K562 (cell line): ENCODE data around the gene DDAH2. TPM values are rescaled to one million over a fixed set of nuclear protein-coding genes. Genes with fewer than 3 reads are reported as not detected.

Experiments used
- ATAC-seq: fragments of 200-7000 bp; cut with Tn5 transposase; 3 replicates; pipeline ENCODE4 v1.9.1; 2020; ENCODE audit warnings: moderate library complexity
- BruUV-seq: library from RNA; stranded (reverse); fragments of 400-500 nt; replicated peaks from 2 replicates; lab custom pipeline; 2021; lab: Mats Ljungman, UMichigan
- CTCF ChIA-PET: fragments of 300-600 bp; formaldehyde crosslinking; extraction: SDS; loops from one replicate; lab custom pipeline; 2021; ENCODE audit warnings: low intra/inter-chr PET ratio; lab: Yijun Ruan, JAX
- POLR2A ChIA-PET: fragments of 300-600, 350-650 bp; sonication (Branson Sonifier 250); formaldehyde crosslinking; extraction: SDS; loops from one replicate; lab custom pipeline; 2021; ENCODE audit warnings: antibody characterized with exemption, inconsistent platforms; lab: Yijun Ruan, JAX
- DNase-seq, 4 experiments: peaks; one replicate each; pipeline versions ENCODE4 v3.0.0 to v3.0.0-alpha.2; 2011 to 2018; ENCODE audit warnings: low spot score in 3 of 4, mixed read lengths in 3 of 4; ENCODE audit errors: extremely low read depth in 1 of 4
- FAIRE-seq: peaks from 2 replicates; lab custom pipeline; 2011; peaks lifted over from hg19 to GRCh38; lab: Jason Lieb, UNC
- H2AFZ ChIP-seq: 2 replicates; pipeline ENCODE4 v1.6.0; 2011; ENCODE audit warnings: low read depth, low read length, control low read depth, inconsistent platforms
- H3K27ac ChIP-seq: fragments of 200-600 bp; 3 replicates; pipeline ENCODE4 v1.8.0; 2011; ENCODE audit warnings: low read depth, mild to moderate bottlenecking, control low read depth, inconsistent platforms, low read length, moderate library complexity, mixed read lengths; ENCODE audit errors: extremely low read depth
- H3K27me3 ChIP-seq, 2 experiments: fragments of 300-600 bp in 1 of 2; 2 replicates in 1 of 2; 3 replicates in 1 of 2; pipeline versions ENCODE4 v1.6.0 to v1.8.0; 2011; ENCODE audit warnings: inconsistent platforms in 2 of 2, low read length in 2 of 2, mild to moderate bottlenecking in 1 of 2, mixed read lengths in 1 of 2, moderate library complexity in 1 of 2; ENCODE audit not compliant: control insufficient read depth in 2 of 2, insufficient read depth in 2 of 2
- H3K36me3 ChIP-seq: fragments of 300-600 bp; 3 replicates; pipeline ENCODE4 v1.8.0; 2011; ENCODE audit warnings: mild to moderate bottlenecking, low read length, inconsistent platforms; ENCODE audit not compliant: control insufficient read depth, insufficient read depth
- H3K4me1 ChIP-seq, 2 experiments: fragments of 200-600 bp in 1 of 2; replicated peaks in 1 of 2; 2 replicates in 1 of 2; 3 replicates in 1 of 2; pipeline versions ENCODE4 v1.5.1 to v1.8.0; 2011; ENCODE audit warnings: inconsistent platforms in 2 of 2, low read length in 2 of 2, mild to moderate bottlenecking in 1 of 2, mixed read lengths in 1 of 2, moderate library complexity in 1 of 2; ENCODE audit not compliant: control insufficient read depth in 2 of 2, insufficient read depth in 2 of 2
- H3K4me2 ChIP-seq: 2 replicates; pipeline ENCODE4 v1.6.1; 2011; ENCODE audit warnings: low read length, control low read depth, inconsistent platforms, mixed read lengths; ENCODE audit not compliant: insufficient read depth
- H3K4me3 ChIP-seq: fragments of 200-600 bp; sonication (generic), shearing (Covaris generic); 2 replicates; pipeline ENCODE4 v1.5.1; 2016; ENCODE audit warnings: control low read depth, inconsistent platforms
- H3K79me2 ChIP-seq: fragments of 200-600 bp; 3 replicates; pipeline ENCODE4 v1.8.0; 2011; ENCODE audit warnings: low read length, inconsistent platforms; ENCODE audit not compliant: control insufficient read depth, insufficient read depth
- H3K9ac ChIP-seq, 2 experiments: 2 replicates each; pipeline versions ENCODE4 v1.6.0 to v1.6.1; 2011; ENCODE audit warnings: low read depth in 2 of 2, low read length in 2 of 2, control low read depth in 1 of 2, inconsistent platforms in 1 of 2, mild to moderate bottlenecking in 1 of 2, mixed read lengths in 1 of 2; ENCODE audit not compliant: insufficient read depth in 1 of 2
- H3K9me1 ChIP-seq: one replicate; pipeline ENCODE4 v1.6.0; 2011; ENCODE audit warnings: inconsistent platforms, mild to moderate bottlenecking, low read length, moderate library complexity; ENCODE audit not compliant: control insufficient read depth, insufficient read depth
- H3K9me3 ChIP-seq: replicated peaks from 2 replicates; pipeline ENCODE4 v1.5.1; 2011; ENCODE audit warnings: low read depth, low read length, inconsistent platforms; ENCODE audit not compliant: control insufficient read depth, insufficient read depth
- H4K20me1 ChIP-seq: replicated peaks from 2 replicates; pipeline ENCODE4 v1.6.1; 2011; ENCODE audit warnings: low read length, inconsistent platforms, mixed read lengths; ENCODE audit not compliant: control insufficient read depth, insufficient read depth
- ARHGAP35 ChIP-seq: fragments of 450-650 bp; IDR thresholded peaks from 2 replicates; pipeline ENCODE4 v1.6.1; 2018; ENCODE audit not compliant: partially characterized antibody
- CHD7 ChIP-seq: fragments of 200-600 bp; sonication (generic); IDR thresholded peaks from one replicate; pipeline ENCODE4 v1.6.1; 2012; ENCODE audit warnings: mild to moderate bottlenecking, low read depth, low read length, inconsistent platforms
- HMGN3 ChIP-seq: IDR thresholded peaks from 2 replicates; pipeline ENCODE4 v1.6.1; 2011; ENCODE audit warnings: borderline replicate concordance, low read depth, mild to moderate bottlenecking, mixed read lengths, low read length; ENCODE audit not compliant: insufficient read length; ENCODE audit errors: extremely low read depth
- SRSF3 ChIP-seq: fragments of 200-400 bp; formaldehyde crosslinking; IDR thresholded peaks from 2 replicates; pipeline ENCODE4 v1.6.1; 2016; ENCODE audit warnings: mild to moderate bottlenecking, low read length, moderate library complexity; ENCODE audit not compliant: insufficient read depth
- STAT5B ChIP-seq: fragments of 250-450 bp; sonication (Bioruptor Pico); IDR thresholded peaks from 2 replicates; pipeline ENCODE4 v1.8.0; 2021; ENCODE audit warnings: mild to moderate bottlenecking, inconsistent platforms
- TRIM25 ChIP-seq: fragments of 450-650 bp; IDR thresholded peaks from 2 replicates; pipeline ENCODE4 v1.7.0; 2016; ENCODE audit warnings: borderline replicate concordance
- ZNF212 ChIP-seq: fragments of 450-650 bp; formaldehyde crosslinking; IDR thresholded peaks from 2 replicates; pipeline ENCODE4 v1.4.0; 2020; ENCODE audit warnings: mild to moderate bottlenecking
- WGBS: fragments of 100-300 bp; shearing (Covaris generic); methylation state at CpG from one replicate; pipeline ENCODE4 v1.1.6; 2016; ENCODE audit warnings: low coverage, mixed read lengths; ENCODE audit not compliant: insufficient coverage; ENCODE audit errors: missing lambda C conversion rate; 5-methylcytosine and 5-hydroxymethylcytosine counted together
- in situ Hi-C: fragments of 300-500 bp; cut with MboI; formaldehyde crosslinking; loops from 4 replicates; pipeline ENCODE4 v1.15.0; 2018; ENCODE audit warnings: inconsistent platforms, mixed read lengths
- intact Hi-C: fragments of 100-400 bp; cut with micrococcal nuclease; formaldehyde crosslinking; loops from 2 replicates; pipeline ENCODE4 v1.14.2; 2022
- polyA plus RNA-seq, 8 experiments: library from polyadenylated mRNA; depleted of rRNA in 4 of 8; stranded (reverse) in 5 of 8; unstranded in 3 of 8; fragments of >200 nt; fragmentation: Nextera tagmentation in 2 of 8; fragmentation: Illumina TruSeq in 1 of 8; extraction: Ambion mirVana in 2 of 8; extraction: Trizol in 1 of 8; gene quantifications; 2 replicates each; pipeline versions ENCODE4 v1.2.1 to v1.2.3, GENCODE V29; 2011 to 2014; ENCODE audit warnings: inconsistent platforms in 1 of 8, missing spikeins in 1 of 8
- total RNA-seq, 7 experiments: library from RNA; depleted of rRNA in 6 of 7; stranded (reverse); fragments of >200 nt in 6 of 7; fragmentation: Illumina TruSeq in 2 of 7; extraction: Trizol in 2 of 7; gene quantifications; 2 replicates each; pipeline versions ENCODE4 v1.2.1 to v1.2.3, GENCODE V29; 2011 to 2021; ENCODE audit warnings: low replicate concordance in 1 of 7

DDAH2 gene
- total and polyA plus RNA-seq, 9 of the 15 experiments (the other 6 are each of a cell fraction or from before 2014, with no cell fraction given): 1.8 to 45.4 (median 21.4) TPM

- ATAC-seq (no peak), DNase-seq (peak in 1 of 4 experiments; percentile 62), FAIRE-seq (no peak)
- Histone ChIP-seq H3K27me3 (no peaks in the 10 kb centered on the region), H3K27ac (no peak overlapping the region), H4K20me1 (no peaks in the 10 kb centered on the region), H3K4me2 (no peak overlapping the region), H3K79me2 (no peaks in the 10 kb centered on the region; the same call in 2 of the 3 replicates), H3K9me3 (no peaks in the 10 kb centered on the region), H3K36me3 (peaks cover 13% of the 10 kb centered on the region; the same call in 2 of the 3 replicates), H2AFZ (no peak overlapping the region), H3K4me3 (no peak overlapping the region), H3K4me1 (peaks cover 11 to 25% of the 10 kb centered on the region in 2 experiments), H3K9ac (no peak overlapping the region), H3K9me1 (no peaks in the 10 kb centered on the region)
- no TSS peak for BruUV-seq
- intact Hi-C loops: loop anchor here (2.0 kb wide), 2 partner anchors 134 to 182 kb away; partner anchors contain the start of genes ATP6V1G2, NEU1 and NFKBIL1
- 83% methylated on average over 28 of the region's 40 CpGs for WGBS
- CTCF ChIA-PET: interaction anchor here (0.6 to 3.0 kb wide), 10 partner anchors 37 to 1140 kb away, joined by 3 to 35 read pairs (median 4); partner anchors contain the start of gene NEU1
- in situ Hi-C loops: no loop called here
- POLR2A ChIA-PET: interaction anchor here (1.4 kb wide), 1 partner anchor 11 kb away, joined by 7 read pairs; no protein-coding TSS in a partner anchor
- TF ChIP-seq STAT5B: no peak
- TF ChIP-seq ARHGAP35: no peak
- no peak for TF ChIP-seq SRSF3
- no peak for TF ChIP-seq CHD7
- 0 out of 2 replicates have a peak, but pooled peaks have one; percentile 28 for TF ChIP-seq TRIM25
- TF ChIP-seq ZNF212 (CRISPR knock-in tag): no peak
- TF ChIP-seq HMGN3: peak; percentile 26
These were observed 47.9 kb downstream of the DDAH2 start for GRCh38 chr6:31681135-31681671.
